K562 (cell line): ENCODE data around the gene HOXD1. TPM values are rescaled to one million over a fixed set of nuclear protein-coding genes. Genes with fewer than 3 reads are reported as not detected.
A peak's percentile ranks its signal among the peaks of the same experiment; 100 is the strongest.

ENCODE experiments used
- DDX20 ChIP-seq: fragments of 450-650 bp; IDR thresholded peaks from 2 replicates; pipeline ENCODE4 v1.6.1; 2016; ENCODE audit warnings: missing genetic modification characterization, low read depth, mild to moderate bottlenecking, missing compliant biosample characterization, moderate library complexity
- FOXA3 ChIP-seq, 2 experiments: fragments of 450-650 bp in 1 of 2; sonication (generic) in 1 of 2; formaldehyde crosslinking; IDR thresholded peaks in 1 of 2; conservative IDR thresholded peaks in 1 of 2; 2 replicates each; pipeline versions ENCODE4 v1.4.0 to v1.8.0; 2020 to 2022; ENCODE audit warnings: mild to moderate bottlenecking in 2 of 2, missing genetic modification reagents in 1 of 2
- GATA2 ChIP-seq: sonication (generic); formaldehyde crosslinking; IDR thresholded peaks from 2 replicates; pipeline ENCODE4 v1.4.0; 2020; ENCODE audit warnings: mild to moderate bottlenecking, missing genetic modification reagents
- HDGF ChIP-seq: fragments of 450-650 bp; IDR thresholded peaks from 2 replicates; pipeline ENCODE4 v1.6.1; 2016
- LCOR ChIP-seq: sonication (generic); formaldehyde crosslinking; IDR thresholded peaks from 2 replicates; pipeline ENCODE4 v1.8.0; 2022; ENCODE audit warnings: mild to moderate bottlenecking, missing genetic modification reagents
- MEIS2 ChIP-seq: fragments of 450-650 bp; IDR thresholded peaks from 2 replicates; pipeline ENCODE4 v1.6.1; 2014; ENCODE audit warnings: mild to moderate bottlenecking; ENCODE audit not compliant: partially characterized antibody
- MITF ChIP-seq: IDR thresholded peaks from 2 replicates; pipeline ENCODE4 v1.6.1; 2014; ENCODE audit warnings: antibody characterized with exemption
- POLR2B ChIP-seq: fragments of 450-650 bp; IDR thresholded peaks from 2 replicates; pipeline ENCODE4 v1.6.1; 2018; ENCODE audit warnings: low read depth; ENCODE audit not compliant: partially characterized antibody
- SMARCB1 ChIP-seq: IDR thresholded peaks from 2 replicates; pipeline ENCODE4 v1.6.1; 2011; ENCODE audit warnings: improper control_type of control experiment, low read depth; ENCODE audit not compliant: insufficient read length
- SMC3 ChIP-seq: conservative IDR thresholded peaks from 2 replicates; pipeline ENCODE4 v1.6.1; 2011; ENCODE audit warnings: low read depth, low read length, improper control_type of control experiment; ENCODE audit not compliant: insufficient read depth
- SP1 ChIP-seq: sonication (generic); formaldehyde crosslinking; IDR thresholded peaks from 2 replicates; pipeline ENCODE4 v1.8.1; 2022; ENCODE audit warnings: mild to moderate bottlenecking, missing genetic modification reagents
- THAP7 ChIP-seq: fragments of 250-450 bp; sonication (Bioruptor Pico); IDR thresholded peaks from 2 replicates; pipeline ENCODE4 v1.5.0; 2021
- XRCC4 ChIP-seq: IDR thresholded peaks from one replicate; pipeline ENCODE4 v1.6.1; 2011; ENCODE audit not compliant: insufficient read depth, insufficient read length; ENCODE audit errors: extremely low read depth
- ZC3H11A ChIP-seq: IDR thresholded peaks from 2 replicates; pipeline ENCODE4 v1.6.1; 2012; ENCODE audit warnings: low read depth, low read length, improper control_type of control experiment
- polyA plus RNA-seq, 8 experiments: library from polyadenylated mRNA; depleted of rRNA in 4 of 8; stranded (reverse) in 5 of 8; unstranded in 3 of 8; fragments of >200 nt; fragmentation: Nextera tagmentation in 2 of 8; fragmentation: Illumina TruSeq in 1 of 8; extraction: Ambion mirVana in 2 of 8; extraction: Trizol in 1 of 8; gene quantifications; 2 replicates each; pipeline versions ENCODE4 v1.2.1 to v1.2.3, GENCODE V29; 2011 to 2014; ENCODE audit warnings: inconsistent platforms in 1 of 8, missing spikeins in 1 of 8
- total RNA-seq, 7 experiments: library from RNA; depleted of rRNA in 6 of 7; stranded (reverse); fragments of >200 nt in 6 of 7; fragmentation: Illumina TruSeq in 2 of 7; extraction: Trizol in 2 of 7; gene quantifications; 2 replicates each; pipeline versions ENCODE4 v1.2.1 to v1.2.3, GENCODE V29; 2011 to 2021; ENCODE audit warnings: low replicate concordance in 1 of 7
- TF ChIP-seq, protein P1 (sequence below): fragments of 250-450 bp; sonication (Bioruptor Pico); IDR thresholded peaks from 2 replicates; pipeline ENCODE4 v1.4.0; 2020; ENCODE audit warnings: mild to moderate bottlenecking
- TF ChIP-seq, protein P2 (sequence below): fragments of 250-450 bp; sonication (Bioruptor Pico); IDR thresholded peaks from 2 replicates; pipeline ENCODE4 v1.4.0; 2020; ENCODE audit warnings: borderline replicate concordance
- TF ChIP-seq, protein P3 (sequence below), 3 experiments: fragments of 200-800 bp in 1 of 3; sonication (Bioruptor generic) in 1 of 3; sonication (generic) in 1 of 3; formaldehyde crosslinking in 1 of 3; IDR thresholded peaks; 2 replicates each; pipeline versions ENCODE4 v1.6.1 to v1.8.0; 2016 to 2022; ENCODE audit warnings: mild to moderate bottlenecking in 2 of 3, missing compliant biosample characterization in 2 of 3, missing genetic modification characterization in 2 of 3, missing genetic modification reagents in 1 of 3
- TF ChIP-seq, protein P4 (sequence below): sonication (generic); formaldehyde crosslinking; IDR thresholded peaks from 2 replicates; pipeline ENCODE4 v1.8.1; 2023; ENCODE audit warnings: mild to moderate bottlenecking, missing genetic modification reagents

The HOXD1 gene
- total and polyA plus RNA-seq, 9 of the 15 experiments (the other 6 are each of a cell fraction or from before 2014, with no cell fraction given): not detected

GRCh38 chr2:176140513-176141317 is 47.8 kb upstream of the HOXD1 start (continued):
- TF ChIP-seq, protein P1, sequence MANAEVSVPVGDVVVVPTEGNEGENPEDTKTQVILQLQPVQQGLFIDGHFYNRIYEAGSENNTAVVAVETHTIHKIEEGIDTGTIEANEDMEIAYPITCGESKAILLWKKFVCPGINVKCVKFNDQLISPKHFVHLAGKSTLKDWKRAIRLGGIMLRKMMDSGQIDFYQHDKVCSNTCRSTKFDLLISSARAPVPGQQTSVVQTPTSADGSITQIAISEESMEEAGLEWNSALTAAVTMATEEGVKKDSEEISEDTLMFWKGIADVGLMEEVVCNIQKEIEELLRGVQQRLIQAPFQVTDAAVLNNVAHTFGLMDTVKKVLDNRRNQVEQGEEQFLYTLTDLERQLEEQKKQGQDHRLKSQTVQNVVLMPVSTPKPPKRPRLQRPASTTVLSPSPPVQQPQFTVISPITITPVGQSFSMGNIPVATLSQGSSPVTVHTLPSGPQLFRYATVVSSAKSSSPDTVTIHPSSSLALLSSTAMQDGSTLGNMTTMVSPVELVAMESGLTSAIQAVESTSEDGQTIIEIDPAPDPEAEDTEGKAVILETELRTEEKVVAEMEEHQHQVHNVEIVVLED (CRISPR knock-in tag): no peak
- TF ChIP-seq MITF (no peak), FOXA3 (CRISPR knock-in tag; conservative IDR thresholded peaks at IDR 0.05 in 1 of 2, IDR thresholded peaks at IDR 0.05 in 1 of 2) (no peak), GATA2 (CRISPR knock-in tag) (no peak), DDX20 (tag) (no peak), SMC3 (peak; percentile 95), XRCC4 (no peak), LCOR (CRISPR knock-in tag) (peak; percentile 73; the same call in 1 of the 2 replicates), THAP7 (CRISPR knock-in tag) (no peak), HDGF (no peak), SP1 (CRISPR knock-in tag) (no peak), MEIS2 (no peak), SMARCB1 (no peak), POLR2B (no peak), ZC3H11A (no peak)
- TF ChIP-seq, protein P2, sequence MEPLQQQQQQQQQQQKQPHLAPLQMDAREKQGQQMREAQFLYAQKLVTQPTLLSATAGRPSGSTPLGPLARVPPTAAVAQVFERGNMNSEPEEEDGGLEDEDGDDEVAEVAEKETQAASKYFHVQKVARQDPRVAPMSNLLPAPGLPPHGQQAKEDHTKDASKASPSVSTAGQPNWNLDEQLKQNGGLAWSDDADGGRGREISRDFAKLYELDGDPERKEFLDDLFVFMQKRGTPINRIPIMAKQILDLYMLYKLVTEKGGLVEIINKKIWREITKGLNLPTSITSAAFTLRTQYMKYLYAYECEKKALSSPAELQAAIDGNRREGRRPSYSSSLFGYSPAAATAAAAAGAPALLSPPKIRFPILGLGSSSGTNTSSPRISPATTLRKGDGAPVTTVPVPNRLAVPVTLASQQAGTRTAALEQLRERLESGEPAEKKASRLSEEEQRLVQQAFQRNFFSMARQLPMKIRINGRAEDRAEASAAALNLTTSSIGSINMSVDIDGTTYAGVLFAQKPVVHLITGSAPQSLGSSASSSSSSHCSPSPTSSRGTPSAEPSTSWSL (CRISPR knock-in tag): no peak
- TF ChIP-seq, protein P3, sequence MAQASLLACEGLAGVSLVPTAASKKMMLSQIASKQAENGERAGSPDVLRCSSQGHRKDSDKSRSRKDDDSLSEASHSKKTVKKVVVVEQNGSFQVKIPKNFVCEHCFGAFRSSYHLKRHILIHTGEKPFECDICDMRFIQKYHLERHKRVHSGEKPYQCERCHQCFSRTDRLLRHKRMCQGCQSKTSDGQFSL (CRISPR knock-in tag; IDR thresholded peaks at IDR 0.05): 0 out of 2 replicates have a peak, but pooled peaks have one; percentile 35
- TF ChIP-seq, protein P3 (tag; IDR thresholded peaks at IDR 0.05): no peak
- TF ChIP-seq, protein P4, sequence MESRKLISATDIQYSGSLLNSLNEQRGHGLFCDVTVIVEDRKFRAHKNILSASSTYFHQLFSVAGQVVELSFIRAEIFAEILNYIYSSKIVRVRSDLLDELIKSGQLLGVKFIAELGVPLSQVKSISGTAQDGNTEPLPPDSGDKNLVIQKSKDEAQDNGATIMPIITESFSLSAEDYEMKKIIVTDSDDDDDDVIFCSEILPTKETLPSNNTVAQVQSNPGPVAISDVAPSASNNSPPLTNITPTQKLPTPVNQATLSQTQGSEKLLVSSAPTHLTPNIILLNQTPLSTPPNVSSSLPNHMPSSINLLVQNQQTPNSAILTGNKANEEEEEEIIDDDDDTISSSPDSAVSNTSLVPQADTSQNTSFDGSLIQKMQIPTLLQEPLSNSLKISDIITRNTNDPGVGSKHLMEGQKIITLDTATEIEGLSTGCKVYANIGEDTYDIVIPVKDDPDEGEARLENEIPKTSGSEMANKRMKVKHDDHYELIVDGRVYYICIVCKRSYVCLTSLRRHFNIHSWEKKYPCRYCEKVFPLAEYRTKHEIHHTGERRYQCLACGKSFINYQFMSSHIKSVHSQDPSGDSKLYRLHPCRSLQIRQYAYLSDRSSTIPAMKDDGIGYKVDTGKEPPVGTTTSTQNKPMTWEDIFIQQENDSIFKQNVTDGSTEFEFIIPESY: 0 out of 2 replicates have a peak, but pooled peaks have one; percentile 36
